Upper lobe of left lung (tissue), 6 donors: ENCODE measurements around the gene MADD. TPM values are rescaled to one million over a fixed set of nuclear protein-coding genes. Genes with fewer than 3 reads are reported as not detected.
A peak's percentile ranks its signal among the peaks of the same experiment; 100 is the strongest.

Source experiments
- ATAC-seq, 2 donors: fragments of 200-7000 bp; cut with Tn5 transposase; one replicate each; pipeline ENCODE4 v1.9.1; 2022; ENCODE audit warnings: mild to moderate bottlenecking in 2 of 2, moderate library complexity in 2 of 2; ENCODE audit not compliant: low FRiP score in 2 of 2
- DNase-seq, 2 donors: peaks; one replicate each; pipeline ENCODE4 v3.0.0-alpha.2; 2019 to 2020
- H3K27ac ChIP-seq, 4 donors: fragments of 200-600 bp; sonication (generic); one replicate each; pipeline ENCODE4 v1.5.1; 2016 to 2019
- H3K27me3 ChIP-seq, 4 donors: fragments of 200-600 bp; sonication (generic); one replicate each; pipeline ENCODE4 v1.5.1; 2017 to 2019
- H3K36me3 ChIP-seq, 4 donors: fragments of 200-600 bp; sonication (generic); one replicate each; pipeline ENCODE4 v1.5.1; 2016 to 2019
- H3K4me1 ChIP-seq, 4 donors: fragments of 200-600 bp; sonication (generic); one replicate each; pipeline ENCODE4 v1.5.1; 2018 to 2019
- H3K4me3 ChIP-seq, 4 donors: fragments of 200-600 bp; sonication (generic); one replicate each; pipeline ENCODE4 v1.5.1; 2017 to 2019; ENCODE audit warnings: mild to moderate bottlenecking in 2 of 4, moderate library complexity in 1 of 4
- H3K9me3 ChIP-seq, 4 donors: fragments of 200-600 bp; sonication (generic); one replicate each; pipeline ENCODE4 v1.5.1; 2018 to 2019
- CTCF ChIP-seq, 6 experiments: fragments of 450-650 bp in 4 of 6; fragments of 200-600 bp in 2 of 6; sonication (generic) in 2 of 6; IDR thresholded peaks; one replicate each; pipeline ENCODE4 v1.5.1; 2016 to 2019; ENCODE audit warnings: antibody characterized with exemption in 6 of 6
- EP300 ChIP-seq, 4 donors: sonication (generic); formaldehyde crosslinking; IDR thresholded peaks; one replicate each; pipeline ENCODE4 v1.5.1; 2017; ENCODE audit warnings: antibody characterized with exemption in 4 of 4, control low read depth in 2 of 4
- POLR2A ChIP-seq, 4 donors: fragments of 450-650 bp; IDR thresholded peaks; one replicate each; pipeline ENCODE4 v1.5.1; 2016 to 2017; ENCODE audit warnings: antibody characterized with exemption in 4 of 4, mild to moderate bottlenecking in 2 of 4
- POLR2AphosphoS5 ChIP-seq, 2 donors: sonication (generic); formaldehyde crosslinking; IDR thresholded peaks; one replicate each; pipeline ENCODE4 v1.5.1; 2017; ENCODE audit warnings: antibody characterized with exemption in 2 of 2
- WGBS, 2 donors: methylation state at CpG; one replicate each; pipeline ENCODE4 v1.1.5; 2017 to 2018; 5-methylcytosine and 5-hydroxymethylcytosine counted together
- total RNA-seq, 6 donors: library from RNA; depleted of rRNA in 4 of 6; stranded (reverse); fragments of >200 nt in 4 of 6; gene quantifications; one replicate each; pipeline versions ENCODE4 v1.1.0 to v1.2.1, GENCODE V29; 2016 to 2021
- donor health status: DM: no; HTN: no; CAD: no; lungs with moderate emphysema.
- donor health status: DM: no; HTN: yes; CAD: no; lungs with severe emphysema.

The MADD gene
- total RNA-seq, 6 donors from 2014 or later = 39.6 to 129 (median 47.9) TPM

- peak overlapping the region in 1 of 4 donors; percentile 42 for H3K27ac ChIP-seq
- H3K9me3 ChIP-seq = no peaks in the 10 kb centered on the region
- peaks cover 3 to 10% (median 5%) of the 10 kb centered on the region in 4 donors for H3K4me1 ChIP-seq
- no peak overlapping the region for H3K4me3 ChIP-seq
- TF ChIP-seq POLR2AphosphoS5 (IDR thresholded peaks at IDR 0.05) = no peak
- no peak for TF ChIP-seq EP300 (IDR thresholded peaks at IDR 0.05)
- no peak for TF ChIP-seq CTCF (IDR thresholded peaks at IDR 0.05)
- no peak for TF ChIP-seq POLR2A (IDR thresholded peaks at IDR 0.05)
- H3K27me3 ChIP-seq = no peaks in the 10 kb centered on the region
- DNase-seq = peak; percentile 39 to 69
- WGBS, 2 donors = 49 to 59% methylated on average over 13 to 17 of the region's 17 CpGs
- ATAC-seq = no peak
- H3K36me3 ChIP-seq = no peaks in the 10 kb centered on the region
Observed at GRCh38 chr11:47359586-47359985, 89.7 kb downstream of the MADD start.

- WGBS, 2 donors = 82 to 83% methylated on average over 15 of the region's 15 CpGs
- ATAC-seq (no peak), DNase-seq (no peak)
- Histone ChIP-seq H3K27ac (no peak overlapping the region), H3K9me3 (no peaks in the 10 kb centered on the region), H3K4me1 (peaks cover 2 to 5% (median 3%) of the 10 kb centered on the region in 4 donors), H3K4me3 (no peak overlapping the region), H3K36me3 (no peaks in the 10 kb centered on the region), H3K27me3 (no peaks in the 10 kb centered on the region)
- TF ChIP-seq POLR2AphosphoS5 (IDR thresholded peaks at IDR 0.05) (no peak), CTCF (IDR thresholded peaks at IDR 0.05) (no peak), POLR2A (IDR thresholded peaks at IDR 0.05) (no peak), EP300 (IDR thresholded peaks at IDR 0.05) (no peak)
Observed at GRCh38 chr11:47360341-47360740, 90.4 kb downstream of the MADD start.

- Histone ChIP-seq H3K9me3 (no peaks in the 10 kb centered on the region), H3K4me3 (no peak overlapping the region), H3K27me3 (no peaks in the 10 kb centered on the region), H3K27ac (no peak overlapping the region), H3K36me3 (no peaks in the 10 kb centered on the region), H3K4me1 (no peaks in the 10 kb centered on the region)
- 79 to 85% methylated on average over 13 of the region's 13 CpGs for WGBS, 2 donors
- DNase-seq (no peak), ATAC-seq (no peak)
- TF ChIP-seq EP300 (IDR thresholded peaks at IDR 0.05) = no peak
- no peak for TF ChIP-seq CTCF (IDR thresholded peaks at IDR 0.05)
- no peak for TF ChIP-seq POLR2A (IDR thresholded peaks at IDR 0.05)
- TF ChIP-seq POLR2AphosphoS5 (IDR thresholded peaks at IDR 0.05) = no peak
Observed at GRCh38 chr11:47361419-47361818, 91.5 kb downstream of the MADD start.

GRCh38 chr11:47366020-47366490, 96.1 kb downstream of the MADD start:
- Histone ChIP-seq H3K36me3 (no peaks in the 10 kb centered on the region), H3K27me3 (no peaks in the 10 kb centered on the region), H3K4me1 (no peaks in the 10 kb centered on the region), H3K9me3 (no peaks in the 10 kb centered on the region), H3K27ac (no peak overlapping the region), H3K4me3 (no peak overlapping the region)
- TF ChIP-seq POLR2AphosphoS5 (IDR thresholded peaks at IDR 0.05) = no peak
- TF ChIP-seq CTCF (IDR thresholded peaks at IDR 0.05) = no peak
- TF ChIP-seq EP300 (IDR thresholded peaks at IDR 0.05) = no peak
- DNase-seq (no peak), ATAC-seq (no peak)
- WGBS, 2 donors = 59 to 78% methylated on average over 1 of the region's 1 CpG

- Histone ChIP-seq H3K4me3 (no peak overlapping the region), H3K9me3 (no peaks in the 10 kb centered on the region), H3K27me3 (no peaks in the 10 kb centered on the region), H3K27ac (no peak overlapping the region), H3K36me3 (no peaks in the 10 kb centered on the region), H3K4me1 (peaks cover 5 to 11% (median 7%) of the 10 kb centered on the region in 4 donors)
- TF ChIP-seq POLR2AphosphoS5 (IDR thresholded peaks at IDR 0.05) (no peak), CTCF (IDR thresholded peaks at IDR 0.05) (no peak)
- ATAC-seq (no peak), DNase-seq (no peak)
- WGBS, 2 donors = 43 to 57% methylated on average over 3 of the region's 3 CpGs
Observed at GRCh38 chr11:47369676-47370075, 99.7 kb downstream of the MADD start.
